Heart right ventricle (tissue), 16 donors: ENCODE results near the gene MPP7. TPM values are rescaled to one million over a fixed set of nuclear protein-coding genes. Genes with fewer than 3 reads are reported as not detected.

Experiments
- ATAC-seq, 8 donors: fragments of 200-7000 bp; cut with Tn5 transposase; one replicate each; pipeline ENCODE4 v1.9.1; 2020; ENCODE audit warnings: mild to moderate bottlenecking in 8 of 8, moderate library complexity in 8 of 8, moderate number of reproducible peaks in 1 of 8
- DNase-seq, 2 donors: peaks; one replicate each; pipeline ENCODE4 v3.0.0-alpha.2; 2020
- H3K27ac ChIP-seq, 10 donors: fragments of 200-600 bp; sonication (generic) in 2 of 10; one replicate each; pipeline versions ENCODE4 v1.5.0 to v1.8.0; 2020 to 2022; ENCODE audit warnings: mild to moderate bottlenecking in 3 of 10
- H3K27me3 ChIP-seq, 7 donors: fragments of 200-600 bp; one replicate each; pipeline ENCODE4 v1.8.0; 2021 to 2022; ENCODE audit warnings: mild to moderate bottlenecking in 2 of 7
- H3K36me3 ChIP-seq, 9 donors: fragments of 200-600 bp; sonication (generic) in 1 of 9; one replicate each; pipeline versions ENCODE4 v1.5.0 to v1.8.0; 2020 to 2022; ENCODE audit warnings: mild to moderate bottlenecking in 2 of 9
- H3K4me1 ChIP-seq, 9 donors: fragments of 200-600 bp; sonication (generic) in 1 of 9; one replicate each; pipeline versions ENCODE4 v1.5.0 to v1.8.0; 2020 to 2022; ENCODE audit warnings: mild to moderate bottlenecking in 4 of 9
- H3K4me3 ChIP-seq, 10 donors: fragments of 200-600 bp; sonication (generic) in 2 of 10; one replicate each; pipeline versions ENCODE4 v1.5.0 to v1.8.0; 2020 to 2022; ENCODE audit warnings: mild to moderate bottlenecking in 7 of 10, moderate library complexity in 2 of 10
- H3K9me3 ChIP-seq, 11 donors: fragments of 200-600 bp in 10 of 11; sonication (generic) in 2 of 11; one replicate each; pipeline versions ENCODE4 v1.5.0 to v1.8.0; 2013 to 2022; ENCODE audit warnings: mild to moderate bottlenecking in 2 of 11, control low read depth in 1 of 11, moderate library complexity in 1 of 11
- CTCF ChIP-seq, 9 donors: fragments of 200-600 bp; sonication (generic) in 2 of 9; IDR thresholded peaks; one replicate each; pipeline versions ENCODE4 v1.5.0 to v1.8.0; 2021 to 2022; ENCODE audit warnings: antibody characterized with exemption in 9 of 9, mild to moderate bottlenecking in 5 of 9, moderate library complexity in 1 of 9
- WGBS, 2 donors: extraction: QIAGEN DNeasy Blood & Tissue Kit; methylation state at CpG; one replicate each; pipeline ENCODE4 v1.1.7; 2013; ENCODE audit warnings: inconsistent platforms in 1 of 2; 5-methylcytosine and 5-hydroxymethylcytosine counted together
- intact Hi-C, 10 donors: fragments of 100-400 bp; cut with DNase I; formaldehyde crosslinking; loops; one replicate each; pipeline versions ENCODE4 v1.11.1 to v1.14.2; 2022
- polyA plus RNA-seq, 2 donors: library from polyadenylated mRNA; stranded (reverse); fragments of 200-250 nt; gene quantifications; one replicate each; pipeline ENCODE4 v1.2.3, GENCODE V29; 2013
- total RNA-seq, 10 donors: library from RNA; stranded (reverse); fragmentation: NEBNext Ultra II Directional in 3 of 10; extraction: Animal tissue kit (Norgen Biotek cat#: 25700) in 3 of 10; gene quantifications; one replicate each; pipeline versions ENCODE4 v1.2.1 to v1.2.4, GENCODE V29; 2021 to 2023
- donor health status: Arrhythmogenic right ventricular cardiomyopathy.
- donor health status: ischemic (EF 13 %, LVEDD 7.1; RV severe dilation, severe dysfunction).
- donor health status: healthy with polysubstance abuse.
- donor health status: DM: no; HTN: yes; CAD: no.
- donor health status: DM: no; HTN: no; CAD: no.
- donor health status: ischemic (EF 25% LVEDD 6.9; RV normal size, moderate dysfunction).
- donor health status: ischemic (EF 25% LVEDD 5.7; RV mildly dilated, moderate dysfunction).
- donor health status: healthy.
- donor health status: DM: yes; HTN: yes; CAD: no.
- donor health status: Ischemic cardiomyopathy.
- donor health status: ischemic (EF 35%, LVEDD 5.7; RV mildly dilated, moderate dysfunction).
- donor health status: nonischemic (EF 11% LVEDD 7.7; RV severe dilation, severe dysfunction).
- donor health status: DM: yes; HTN: yes; CAD: no.
- donor health status: PGD.
- donor health status: ischemic (EF 29% LVEDD 5.4; RV normal size, mild dysfunction).
- donor health status: nonischemic (EF 23%, LVEDD 6.1; RV moderate dilation, normal function).

MPP7 gene
- total and polyA plus RNA-seq, 12 donors: 3.1 to 20.0 (median 14.7) TPM

GRCh38 chr10:28266449-28267224 is 36.2 kb downstream of the MPP7 start:
- Histone ChIP-seq H3K4me3 (no peak overlapping the region), H3K27me3 (no peaks in the 10 kb centered on the region), H3K9me3 (no peaks in the 10 kb centered on the region), H3K27ac (peak overlapping the region in 1 of 10 donors; percentile 4), H3K4me1 (peaks cover 0 to 16% (median 0%) of the 10 kb centered on the region in 9 donors), H3K36me3 (no peaks in the 10 kb centered on the region)
- 94 to 97% methylated on average over 3 of the region's 3 CpGs for WGBS, 2 donors
- TF ChIP-seq CTCF (IDR thresholded peaks at IDR 0.05): no peak
- DNase-seq (no peak), ATAC-seq (no peak)
- intact Hi-C loops: no loop called here

GRCh38 chr10:28263136-28263857 is 39.6 kb downstream of the MPP7 start:
- Histone ChIP-seq H3K9me3 (no peaks in the 10 kb centered on the region), H3K27me3 (no peaks in the 10 kb centered on the region), H3K4me3 (no peak overlapping the region), H3K36me3 (no peaks in the 10 kb centered on the region), H3K4me1 (peaks cover 0 to 11% (median 0%) of the 10 kb centered on the region in 9 donors), H3K27ac (no peak overlapping the region)
- ATAC-seq (peak in 2 of 8 donors; percentile 27 to 42), DNase-seq (no peak)
- 48 to 53% methylated on average over 10 of the region's 10 CpGs for WGBS, 2 donors
- intact Hi-C loops: loop anchor here in 1 of 10 donors (2.0 kb wide), 1 partner anchor 74 kb away; no protein-coding TSS in a partner anchor
- TF ChIP-seq CTCF (IDR thresholded peaks at IDR 0.05): no peak

GRCh38 chr10:28256776-28257175 is 46.1 kb downstream of the MPP7 start:
- Histone ChIP-seq H3K27me3 (no peaks in the 10 kb centered on the region), H3K27ac (no peak overlapping the region), H3K36me3 (no peaks in the 10 kb centered on the region), H3K9me3 (no peaks in the 10 kb centered on the region), H3K4me1 (peaks cover 0 to 17% (median 7%) of the 10 kb centered on the region in 9 donors), H3K4me3 (no peak overlapping the region)
- ATAC-seq (no peak), DNase-seq (no peak)
- intact Hi-C loops: no loop called here
- WGBS, 2 donors: 89 to 91% methylated on average over 2 of the region's 2 CpGs
- TF ChIP-seq CTCF (IDR thresholded peaks at IDR 0.05): no peak

DNA sequence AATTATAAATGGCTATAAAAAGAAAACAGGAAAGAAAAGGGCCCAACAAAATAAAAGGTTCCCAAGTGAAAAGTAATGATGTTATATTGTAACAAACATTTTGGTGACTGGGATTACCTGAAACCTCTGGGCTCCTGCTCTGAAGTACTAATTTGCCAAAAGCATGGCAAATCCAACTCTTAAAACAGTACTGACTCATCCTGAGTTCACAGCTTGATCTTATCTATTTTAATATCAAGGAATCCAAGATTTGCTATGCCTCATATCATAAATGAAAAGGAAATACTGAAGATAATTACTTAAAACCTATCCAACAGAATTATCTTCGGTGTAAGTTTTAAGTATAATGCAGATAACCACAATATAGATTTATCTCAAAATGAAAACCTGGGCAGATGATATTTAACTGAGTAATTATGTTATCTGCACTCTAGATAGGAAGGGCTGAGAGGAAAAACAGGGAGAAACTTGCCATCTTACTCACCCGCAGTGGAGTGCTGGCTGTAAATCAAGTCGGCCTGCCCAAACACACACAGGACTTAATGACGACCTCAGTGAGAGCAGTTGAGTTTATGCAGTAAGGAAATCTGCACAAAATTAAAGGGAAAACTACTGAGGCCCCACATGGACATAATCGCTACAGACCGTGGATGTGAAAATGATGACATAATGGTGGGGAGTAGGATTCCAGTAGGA is 48.4 kb downstream of the MPP7 start:
- peak in 4 of 8 donors; percentile 42 to 76 (median 54) for ATAC-seq
- peaks cover 0 to 22% (median 7%) of the 10 kb centered on the region in 9 donors for H3K4me1 ChIP-seq

More for the DNA sequence above, 48.4 kb downstream of the MPP7 start:
- Histone ChIP-seq H3K36me3 (no peaks in the 10 kb centered on the region), H3K4me3 (no peak overlapping the region), H3K9me3 (no peaks in the 10 kb centered on the region), H3K27me3 (no peaks in the 10 kb centered on the region), H3K27ac (no peak overlapping the region)
- intact Hi-C loops: loop anchor here in 1 of 10 donors (5.0 kb wide), 1 partner anchor 128 kb away; no protein-coding TSS in a partner anchor
- no peak for DNase-seq
- WGBS, 2 donors: 31 to 42% methylated on average over 6 of the region's 6 CpGs
- no peak for TF ChIP-seq CTCF (IDR thresholded peaks at IDR 0.05)
